OCI-LY3 (cell line): Measurements from ENCODE around the gene GNS.

Source experiments
- H2AFZ ChIP-seq: fragments of 200-600, 300-600 bp; shearing (Covaris generic); 2 replicates; pipeline ENCODE4 v1.6.0; 2014; ENCODE audit warnings: antibody characterized with exemption, low read depth, low read length
- H3K27ac ChIP-seq: fragments of 200-600, 300-600 bp; sonication (generic); 2 replicates; pipeline ENCODE4 v1.5.1; 2014; ENCODE audit warnings: mild to moderate bottlenecking, low read length, moderate library complexity, mixed read lengths
- H3K27me3 ChIP-seq: fragments of 200-600, 300-600 bp; sonication (generic); 2 replicates; pipeline ENCODE4 v1.6.1; 2014; ENCODE audit warnings: low read depth, low read length, mixed read lengths
- H3K36me3 ChIP-seq: fragments of 200-600, 300-600 bp; sonication (generic); replicated peaks from 2 replicates; pipeline ENCODE3; 2014; ENCODE audit warnings: low read depth, low read length, mixed read lengths
- H3K4me1 ChIP-seq: fragments of 300-600, 200-600 bp; sonication (generic); 2 replicates; pipeline ENCODE4 v1.6.1; 2014; ENCODE audit warnings: low read length, mixed read lengths
- H3K4me2 ChIP-seq: fragments of 200-600, 300-600 bp; sonication (generic); 2 replicates; pipeline ENCODE4 v1.6.1; 2014; ENCODE audit warnings: low read length, mixed read lengths
- H3K4me3 ChIP-seq: fragments of 300-600, 200-600 bp; sonication (generic); 2 replicates; pipeline ENCODE4 v1.5.1; 2014; ENCODE audit warnings: antibody characterized with exemption, mild to moderate bottlenecking, low read length, moderate library complexity
- H3K79me2 ChIP-seq: fragments of 300-600, 200-600 bp; shearing (Covaris generic); 2 replicates; pipeline ENCODE4 v1.6.1; 2014; ENCODE audit warnings: mild to moderate bottlenecking, low read length, mixed read lengths
- H3K9ac ChIP-seq: fragments of 300-600, 200-600 bp; shearing (Covaris generic); 2 replicates; pipeline ENCODE4 v1.6.0; 2014; ENCODE audit warnings: mild to moderate bottlenecking, low read length, moderate library complexity
- H3K9me3 ChIP-seq: fragments of 200-600, 300-600 bp; shearing (Covaris generic); 2 replicates; pipeline ENCODE4 v1.6.1; 2014; ENCODE audit warnings: low read length, mixed read lengths; ENCODE audit not compliant: insufficient read depth
- H4K20me1 ChIP-seq: fragments of 200-600, 300-600 bp; sonication (generic); 2 replicates; pipeline ENCODE4 v1.6.1; 2016; ENCODE audit warnings: low read length, mixed read lengths; ENCODE audit not compliant: insufficient read depth
- CTCF ChIP-seq: fragments of 200-600, 300-600 bp; sonication (generic); IDR thresholded peaks from 2 replicates; pipeline ENCODE4 v1.5.1; 2014; ENCODE audit warnings: antibody characterized with exemption, low read length, low read depth
- EZH2phosphoT487 ChIP-seq: fragments of 200-600 bp; shearing (Covaris generic); IDR thresholded peaks from 2 replicates; pipeline ENCODE4 v1.6.1; 2018; ENCODE audit warnings: antibody characterized with exemption, mixed run types, low read depth

GNS gene

GRCh38 chr12:64792128-64792527 lies 32.9 kb upstream of the GNS start:
- H2AFZ ChIP-seq, result peak overlapping the region; percentile 49; the same call in 1 of the 2 replicates
- no peaks in the 10 kb centered on the region for H3K79me2 ChIP-seq
- no peak overlapping the region for H3K9ac ChIP-seq
- peaks cover 6% of the 10 kb centered on the region for H3K4me1 ChIP-seq
- no peak for TF ChIP-seq CTCF
- H4K20me1 ChIP-seq, result no peaks in the 10 kb centered on the region
- no peaks in the 10 kb centered on the region for H3K27me3 ChIP-seq
- no peaks in the 10 kb centered on the region for H3K36me3 ChIP-seq
- H3K27ac ChIP-seq, result no peak overlapping the region
- no peaks in the 10 kb centered on the region for H3K9me3 ChIP-seq
- H3K4me3 ChIP-seq, result no peak overlapping the region
- H3K4me2 ChIP-seq, result no peak overlapping the region

- no peaks in the 10 kb centered on the region for H3K36me3 ChIP-seq
- no peaks in the 10 kb centered on the region for H3K9me3 ChIP-seq
- H3K9ac ChIP-seq, result no peak overlapping the region
- TF ChIP-seq EZH2phosphoT487 (no peak), CTCF (no peak)
- H4K20me1 ChIP-seq, result no peaks in the 10 kb centered on the region
- H3K79me2 ChIP-seq, result no peaks in the 10 kb centered on the region
- H3K27me3 ChIP-seq, result no peaks in the 10 kb centered on the region
- H3K4me2 ChIP-seq, result no peak overlapping the region
- H3K4me3 ChIP-seq, result no peak overlapping the region
- H3K27ac ChIP-seq, result no peak overlapping the region
- H2AFZ ChIP-seq, result no peak overlapping the region
- peaks cover 1% of the 10 kb centered on the region; the same call in 1 of the 2 replicates for H3K4me1 ChIP-seq
Measured at GRCh38 chr12:64791036-64791435, 31.8 kb upstream of the GNS start.

DNA sequence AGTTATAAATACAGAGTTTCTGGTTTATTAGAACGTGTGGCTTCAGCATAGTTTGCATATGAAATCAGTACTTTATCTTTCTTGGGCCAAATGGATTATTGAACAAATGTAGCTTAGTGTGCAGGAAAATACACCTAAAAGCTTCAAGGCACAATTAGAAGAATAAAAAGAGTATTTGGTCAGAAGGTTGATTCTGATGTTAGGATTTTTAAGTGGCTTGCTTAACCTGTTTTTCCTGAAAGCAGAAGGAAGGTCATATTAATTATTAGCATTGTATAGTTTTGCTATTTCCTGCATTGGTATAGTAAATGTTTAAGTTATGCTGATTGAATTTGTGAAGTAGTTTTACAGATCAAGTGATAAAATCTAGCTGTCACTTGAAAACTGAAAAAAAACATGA lies 31.0 kb upstream of the GNS start:
- Histone ChIP-seq H3K27me3 (no peaks in the 10 kb centered on the region), H3K4me3 (no peak overlapping the region), H3K4me2 (no peak overlapping the region), H4K20me1 (no peaks in the 10 kb centered on the region), H2AFZ (no peak overlapping the region), H3K9ac (no peak overlapping the region), H3K27ac (no peak overlapping the region), H3K36me3 (no peaks in the 10 kb centered on the region), H3K4me1 (no peaks in the 10 kb centered on the region), H3K9me3 (no peaks in the 10 kb centered on the region), H3K79me2 (no peaks in the 10 kb centered on the region)
- no peak for TF ChIP-seq EZH2phosphoT487
- no peak for TF ChIP-seq CTCF

DNA sequence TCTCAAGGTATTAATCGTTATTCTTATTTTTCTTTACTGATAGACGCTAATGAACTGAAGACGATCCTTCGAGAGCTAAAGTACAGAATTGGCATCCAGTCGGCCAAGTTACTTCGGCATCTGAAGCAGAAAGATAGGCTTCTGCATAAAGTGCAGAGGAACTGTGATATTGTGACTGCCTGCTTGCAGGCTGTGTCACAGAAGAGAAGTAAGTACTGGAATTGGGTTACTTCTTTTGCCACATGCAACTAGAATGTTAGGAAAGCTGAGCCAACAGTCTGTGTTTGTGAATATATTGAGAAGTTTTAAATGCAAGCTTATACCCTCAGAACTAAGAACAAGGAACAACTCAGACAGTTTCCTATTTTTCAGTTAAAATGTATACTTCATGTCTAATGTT lies 26.6 kb upstream of the GNS start:
- Histone ChIP-seq H3K9me3 (no peaks in the 10 kb centered on the region), H3K9ac (no peak overlapping the region), H3K4me2 (no peak overlapping the region), H3K4me1 (peaks cover 11% of the 10 kb centered on the region), H3K4me3 (no peak overlapping the region), H3K27me3 (no peaks in the 10 kb centered on the region), H3K36me3 (no peaks in the 10 kb centered on the region), H3K27ac (no peak overlapping the region), H3K79me2 (no peaks in the 10 kb centered on the region), H2AFZ (no peak overlapping the region), H4K20me1 (no peaks in the 10 kb centered on the region)
- no peak for TF ChIP-seq EZH2phosphoT487
